IgD-negative memory B cell (primary cell): ENCODE measurements around the gene IRS2. TPM values are rescaled to one million over a fixed set of nuclear protein-coding genes. Genes with fewer than 3 reads are reported as not detected.
"Not testable (repeated sequence)": the region's sequence is repeated elsewhere in the genome, so short reads cannot be mapped to it uniquely, and the experiment has no call there.

Experiments used
- H3K27ac Mint-ChIP-seq, 3 donors: one replicate each; pipeline ENCODE4 v1.8.0; 2020 to 2022; ENCODE audit warnings: mild to moderate bottlenecking in 3 of 3, mixed read lengths in 3 of 3, moderate library complexity in 1 of 3
- H3K27me3 Mint-ChIP-seq: one replicate; pipeline ENCODE4 v1.8.0; 2021; ENCODE audit warnings: mixed read lengths
- H3K36me3 Mint-ChIP-seq: one replicate; pipeline ENCODE4 v1.8.0; 2020; ENCODE audit warnings: mild to moderate bottlenecking, mixed read lengths
- H3K4me1 Mint-ChIP-seq, 3 donors: one replicate each; pipeline ENCODE4 v1.8.0; 2020 to 2022; ENCODE audit warnings: mixed read lengths in 3 of 3, mild to moderate bottlenecking in 1 of 3
- H3K4me3 Mint-ChIP-seq, 4 donors: one replicate each; pipeline ENCODE4 v1.8.0; 2020 to 2022; ENCODE audit warnings: mild to moderate bottlenecking in 4 of 4, mixed read lengths in 4 of 4, moderate library complexity in 3 of 4
- H3K9me3 Mint-ChIP-seq, 3 donors: one replicate each; pipeline ENCODE4 v1.8.0; 2020 to 2021; ENCODE audit warnings: mixed read lengths in 3 of 3, mild to moderate bottlenecking in 1 of 3
- polyA plus RNA-seq: library from polyadenylated mRNA; unstranded; fragments of 300-500 nt; fragmentation: Illumina TruSeq; gene quantifications from one replicate; pipeline ENCODE4 v1.2.3, GENCODE V29; 2021

IRS2 gene, protein sequence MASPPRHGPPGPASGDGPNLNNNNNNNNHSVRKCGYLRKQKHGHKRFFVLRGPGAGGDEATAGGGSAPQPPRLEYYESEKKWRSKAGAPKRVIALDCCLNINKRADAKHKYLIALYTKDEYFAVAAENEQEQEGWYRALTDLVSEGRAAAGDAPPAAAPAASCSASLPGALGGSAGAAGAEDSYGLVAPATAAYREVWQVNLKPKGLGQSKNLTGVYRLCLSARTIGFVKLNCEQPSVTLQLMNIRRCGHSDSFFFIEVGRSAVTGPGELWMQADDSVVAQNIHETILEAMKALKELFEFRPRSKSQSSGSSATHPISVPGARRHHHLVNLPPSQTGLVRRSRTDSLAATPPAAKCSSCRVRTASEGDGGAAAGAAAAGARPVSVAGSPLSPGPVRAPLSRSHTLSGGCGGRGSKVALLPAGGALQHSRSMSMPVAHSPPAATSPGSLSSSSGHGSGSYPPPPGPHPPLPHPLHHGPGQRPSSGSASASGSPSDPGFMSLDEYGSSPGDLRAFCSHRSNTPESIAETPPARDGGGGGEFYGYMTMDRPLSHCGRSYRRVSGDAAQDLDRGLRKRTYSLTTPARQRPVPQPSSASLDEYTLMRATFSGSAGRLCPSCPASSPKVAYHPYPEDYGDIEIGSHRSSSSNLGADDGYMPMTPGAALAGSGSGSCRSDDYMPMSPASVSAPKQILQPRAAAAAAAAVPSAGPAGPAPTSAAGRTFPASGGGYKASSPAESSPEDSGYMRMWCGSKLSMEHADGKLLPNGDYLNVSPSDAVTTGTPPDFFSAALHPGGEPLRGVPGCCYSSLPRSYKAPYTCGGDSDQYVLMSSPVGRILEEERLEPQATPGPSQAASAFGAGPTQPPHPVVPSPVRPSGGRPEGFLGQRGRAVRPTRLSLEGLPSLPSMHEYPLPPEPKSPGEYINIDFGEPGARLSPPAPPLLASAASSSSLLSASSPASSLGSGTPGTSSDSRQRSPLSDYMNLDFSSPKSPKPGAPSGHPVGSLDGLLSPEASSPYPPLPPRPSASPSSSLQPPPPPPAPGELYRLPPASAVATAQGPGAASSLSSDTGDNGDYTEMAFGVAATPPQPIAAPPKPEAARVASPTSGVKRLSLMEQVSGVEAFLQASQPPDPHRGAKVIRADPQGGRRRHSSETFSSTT (N-terminal part only)
- polyA plus RNA-seq: 1.5 TPM

DNA sequence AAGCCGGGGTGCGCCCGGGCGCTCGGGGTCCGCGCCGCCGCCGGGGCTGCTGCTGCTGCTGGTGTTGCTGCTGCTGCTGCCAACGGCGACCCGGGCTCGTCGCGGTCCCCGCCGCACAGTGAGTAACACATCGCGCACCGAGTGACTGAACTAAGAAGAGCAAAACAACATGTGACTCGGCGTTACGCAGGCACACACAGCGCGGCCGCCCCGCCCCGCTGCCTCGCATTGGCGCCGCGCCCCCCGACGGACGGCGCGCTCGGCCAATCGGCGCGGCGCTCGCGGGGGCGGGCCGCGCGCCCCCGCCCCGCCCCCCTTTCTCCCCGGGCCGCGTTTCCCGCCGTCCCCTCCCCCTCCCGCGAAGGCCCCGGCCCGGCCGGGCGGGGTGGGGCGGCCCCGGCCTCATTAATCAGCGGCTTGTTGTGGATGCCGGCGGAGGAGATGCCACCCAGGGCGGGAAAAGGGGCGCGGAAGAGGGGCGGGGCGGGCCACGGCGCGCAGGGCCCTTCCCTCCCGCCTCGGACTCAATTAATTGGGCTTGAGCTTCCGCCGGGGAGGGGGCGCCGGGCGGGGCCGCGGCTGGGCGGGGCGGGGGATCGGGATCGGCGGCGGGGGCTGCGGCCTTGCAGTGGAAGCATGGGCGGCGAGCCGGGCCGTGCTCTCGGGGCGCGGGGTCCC is at the start of gene IRS2:
Gene IRS2, minus strand, starts transcription at position 127 of the 678 bp plus-strand sequence. CDS start 530 bp downstream, outside the sequence.
- Mint-ChIP-seq H3K36me3 (no peaks in the 10 kb centered on the region), H3K4me3 (peak within 1 kb of the TSS; percentile 80 to 93 (median 91)), H3K4me1 (peaks cover 1 to 6% (median 4%) of the 10 kb centered on the region in 3 donors), H3K27ac (peak within 1 kb of the TSS in 1 of 3 donors; percentile 96), H3K27me3 (peaks cover 6% of the 10 kb centered on the region), H3K9me3 (no peaks in the 10 kb centered on the region)

DNA sequence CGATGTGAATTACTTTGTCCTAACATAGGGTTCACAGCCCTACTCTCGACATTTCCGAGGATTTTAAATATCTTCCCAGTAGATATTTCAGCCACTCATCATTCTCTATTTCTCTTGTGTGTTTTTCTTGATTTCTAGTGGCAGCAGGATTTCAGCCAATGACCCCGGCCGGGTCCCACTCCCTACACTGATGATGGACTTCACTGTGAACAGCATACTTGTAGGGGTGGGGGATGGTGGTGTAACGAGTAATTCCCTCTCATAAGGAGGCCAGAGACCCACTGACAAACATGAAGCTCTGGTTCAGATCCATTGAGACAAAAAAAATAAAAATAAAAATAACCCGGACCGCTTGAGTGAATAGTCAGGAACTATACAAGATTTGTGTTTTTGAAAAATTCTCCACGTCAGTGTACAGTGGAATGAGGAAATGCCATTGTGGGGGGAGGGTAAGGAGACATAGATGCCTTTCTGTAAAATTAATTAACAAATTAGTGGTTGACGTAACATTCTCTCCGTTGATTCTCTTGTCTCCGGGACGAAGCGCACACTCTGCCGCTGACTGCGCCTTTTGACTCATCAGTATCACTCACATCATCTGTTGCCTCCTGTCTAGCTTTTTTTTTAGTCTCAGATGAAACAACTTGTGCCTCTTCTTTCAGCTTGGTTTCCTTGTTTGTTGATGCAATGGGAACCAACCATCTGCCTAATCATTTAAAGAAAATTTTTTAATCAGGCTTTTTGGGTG is 48.8 kb upstream of the IRS2 start:
- Mint-ChIP-seq H3K4me1 (no peaks in the 10 kb centered on the region), H3K9me3 (peaks cover 0 to 7% (median 0%) of the 10 kb centered on the region in 3 donors), H3K27me3 (peaks cover 14% of the 10 kb centered on the region), H3K36me3 (no peaks in the 10 kb centered on the region), H3K4me3 (no peak overlapping the region), H3K27ac (no peak overlapping the region)

DNA sequence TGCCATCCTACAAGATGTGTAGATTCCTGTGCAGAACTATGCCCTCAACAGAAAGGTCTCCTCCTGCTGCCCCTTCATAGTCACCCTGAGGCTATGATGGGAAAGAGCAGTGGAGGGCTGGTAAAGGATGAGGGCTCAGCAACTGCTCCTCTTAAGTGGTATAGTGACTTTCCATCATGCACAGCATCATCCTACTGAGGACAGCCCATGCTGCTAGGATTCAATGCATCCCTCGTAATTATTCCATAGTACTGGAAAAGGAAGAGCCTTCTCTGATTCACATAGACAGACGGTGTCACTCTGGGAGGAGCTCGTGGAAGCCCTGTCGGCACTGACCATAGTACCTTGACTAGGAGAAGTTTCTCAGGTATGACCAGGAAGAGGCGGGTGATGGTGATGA is 47.6 kb upstream of the IRS2 start:
- Mint-ChIP-seq H3K36me3 (no peaks in the 10 kb centered on the region), H3K27ac (peak overlapping the region in 1 of 3 donors; percentile 77)

DNA sequence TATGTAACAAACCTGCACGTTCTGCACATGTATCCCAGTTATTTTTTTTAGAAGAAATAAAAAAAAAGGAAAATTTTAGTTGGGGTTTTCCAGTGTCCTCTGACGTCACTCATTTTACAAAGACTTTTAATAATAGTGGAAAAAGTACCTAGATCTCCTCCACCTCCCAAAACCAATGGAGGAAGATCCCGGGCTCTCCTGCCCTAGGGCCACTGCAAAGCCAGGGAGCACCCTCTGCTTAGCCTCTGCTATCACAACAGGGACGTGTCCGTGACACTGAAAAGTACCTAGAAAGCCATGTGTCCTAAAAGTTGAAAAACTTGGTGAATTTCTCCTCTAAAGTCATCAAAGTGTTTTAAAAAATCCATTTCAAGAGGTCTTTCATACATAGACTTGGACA is 46.7 kb upstream of the IRS2 start:
- H3K4me1 Mint-ChIP-seq: no peaks in the 10 kb centered on the region
- no peak overlapping the region for H3K4me3 Mint-ChIP-seq
- H3K27ac Mint-ChIP-seq: no peak overlapping the region
- H3K27me3 Mint-ChIP-seq: peaks cover 10% of the 10 kb centered on the region
- no peaks in the 10 kb centered on the region for H3K36me3 Mint-ChIP-seq
- H3K9me3 Mint-ChIP-seq: peaks cover 0 to 7% (median 0%) of the 10 kb centered on the region in 3 donors

More for the DNA sequence above, 47.6 kb upstream of the IRS2 start:
- H3K4me1 Mint-ChIP-seq: no peaks in the 10 kb centered on the region
- H3K27me3 Mint-ChIP-seq: peaks cover 10% of the 10 kb centered on the region
- peaks cover 0 to 7% (median 0%) of the 10 kb centered on the region in 3 donors for H3K9me3 Mint-ChIP-seq
- no peak overlapping the region for H3K4me3 Mint-ChIP-seq

DNA sequence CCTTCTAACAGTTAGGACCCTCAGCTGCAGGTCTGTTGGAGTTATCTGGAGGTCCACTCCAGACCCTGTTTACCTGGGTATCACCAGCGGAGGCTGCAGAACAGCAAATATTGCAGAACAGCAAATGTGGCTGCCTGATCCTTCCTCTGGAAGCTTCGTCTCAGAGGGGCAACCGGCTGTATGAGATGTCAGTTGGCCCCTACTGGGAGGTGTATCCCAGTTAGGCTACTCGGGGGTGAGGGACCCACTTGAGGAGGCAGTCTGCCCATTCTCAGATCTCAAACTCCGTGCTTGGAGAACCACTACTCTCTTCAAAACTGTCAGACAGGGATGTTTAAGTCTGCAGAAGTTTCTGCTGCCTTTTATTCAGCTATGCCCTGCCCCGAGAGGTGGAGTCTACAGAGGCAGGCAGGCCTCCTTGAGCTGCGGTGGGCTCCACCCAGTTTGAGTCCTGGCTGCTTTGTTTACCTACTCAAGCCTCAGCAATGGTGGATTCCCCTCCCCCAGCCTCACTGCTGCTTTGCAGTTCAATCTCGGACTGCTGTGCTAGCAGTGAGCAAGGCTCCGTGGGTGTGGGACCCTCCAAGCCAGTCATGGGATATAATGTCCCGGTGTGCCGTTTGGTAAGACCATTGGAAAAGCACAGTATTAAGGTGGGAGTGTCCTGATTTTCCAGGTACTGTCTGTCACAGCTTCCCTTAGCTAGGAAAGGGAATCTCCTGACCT is 42.4 kb upstream of the IRS2 start:
- H3K27ac Mint-ChIP-seq, H3K27me3 Mint-ChIP-seq, H3K4me3 Mint-ChIP-seq: not testable (repeated sequence)

DNA sequence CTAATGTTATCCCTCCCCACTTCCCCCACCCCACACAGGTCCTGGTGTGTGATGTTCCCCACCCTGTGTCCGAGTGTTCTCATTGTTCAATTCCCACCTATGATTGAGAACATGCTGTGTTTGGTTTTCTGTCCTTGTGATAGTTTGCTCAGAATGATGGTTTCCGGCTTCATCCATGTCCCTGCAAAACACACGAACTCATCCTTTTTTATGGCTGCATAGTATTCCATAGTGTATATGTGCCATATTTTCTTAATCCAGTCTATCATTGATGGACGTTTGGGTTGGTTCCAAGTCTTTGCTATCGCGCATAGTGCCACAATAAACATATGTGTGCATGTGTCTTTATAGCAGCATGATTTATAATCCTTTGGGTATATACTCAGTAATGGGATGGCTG is 36.8 kb upstream of the IRS2 start:
- H3K4me1 Mint-ChIP-seq, H3K27me3 Mint-ChIP-seq, H3K9me3 Mint-ChIP-seq, H3K27ac Mint-ChIP-seq, H3K36me3 Mint-ChIP-seq, H3K4me3 Mint-ChIP-seq: not testable (repeated sequence)

More for the DNA sequence above, 42.4 kb upstream of the IRS2 start:
- H3K9me3 Mint-ChIP-seq: peaks cover 0 to 14% (median 4%) of the 10 kb centered on the region in 3 donors
- H3K4me1 Mint-ChIP-seq, H3K36me3 Mint-ChIP-seq: not testable (repeated sequence)

DNA sequence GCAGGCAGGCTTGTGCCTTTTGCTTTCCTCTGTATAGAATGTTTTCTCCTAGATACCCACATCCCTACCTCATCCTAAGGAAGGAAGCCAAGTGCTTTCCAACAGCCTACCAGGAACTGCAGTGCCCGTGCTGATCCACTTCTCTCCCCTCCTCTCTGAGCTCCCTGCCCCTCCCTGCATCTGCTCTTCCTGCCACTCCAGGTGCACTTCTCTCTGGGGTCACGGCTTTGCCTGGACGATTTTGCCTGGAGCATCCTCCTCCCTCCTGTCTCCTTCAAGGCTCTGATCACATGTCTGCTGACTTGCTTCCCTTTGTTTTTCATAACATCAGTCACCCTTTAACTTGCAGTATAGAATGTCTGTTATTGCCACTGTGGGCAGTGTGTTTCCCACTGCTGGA is 34.7 kb upstream of the IRS2 start:
- no peaks in the 10 kb centered on the region for H3K4me1 Mint-ChIP-seq
- no peaks in the 10 kb centered on the region for H3K27me3 Mint-ChIP-seq
- H3K4me3 Mint-ChIP-seq: no peak overlapping the region

DNA sequence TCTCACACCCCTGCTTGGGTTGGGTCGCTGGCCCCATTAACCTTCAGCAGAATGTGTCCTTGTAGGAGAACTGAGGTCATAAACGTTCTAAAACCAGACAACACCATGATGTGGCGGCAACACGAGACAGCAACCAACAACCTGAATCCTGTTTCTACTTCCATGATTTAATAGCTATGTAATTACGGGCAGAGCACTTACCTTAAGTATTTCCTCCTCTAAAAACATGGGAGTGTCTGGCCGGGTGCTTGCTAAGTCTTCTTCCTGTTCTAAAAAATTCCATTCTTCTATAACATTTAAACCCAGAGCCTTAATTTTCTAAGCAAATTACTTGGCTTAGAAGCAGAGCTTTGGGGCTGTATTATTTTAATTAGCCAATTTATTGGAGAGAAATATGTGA is 33.5 kb upstream of the IRS2 start:
- H3K36me3 Mint-ChIP-seq: no peaks in the 10 kb centered on the region
- no peak overlapping the region for H3K4me3 Mint-ChIP-seq
- H3K9me3 Mint-ChIP-seq: peaks cover 1 to 4% (median 3%) of the 10 kb centered on the region in 3 donors
- no peak overlapping the region for H3K27ac Mint-ChIP-seq
- no peaks in the 10 kb centered on the region for H3K27me3 Mint-ChIP-seq
- no peaks in the 10 kb centered on the region for H3K4me1 Mint-ChIP-seq

More for the DNA sequence above, 34.7 kb upstream of the IRS2 start:
- no peaks in the 10 kb centered on the region for H3K36me3 Mint-ChIP-seq
- H3K9me3 Mint-ChIP-seq: peaks cover 1 to 7% (median 4%) of the 10 kb centered on the region in 3 donors
- H3K27ac Mint-ChIP-seq: peak overlapping the region in 1 of 3 donors; percentile 3

DNA sequence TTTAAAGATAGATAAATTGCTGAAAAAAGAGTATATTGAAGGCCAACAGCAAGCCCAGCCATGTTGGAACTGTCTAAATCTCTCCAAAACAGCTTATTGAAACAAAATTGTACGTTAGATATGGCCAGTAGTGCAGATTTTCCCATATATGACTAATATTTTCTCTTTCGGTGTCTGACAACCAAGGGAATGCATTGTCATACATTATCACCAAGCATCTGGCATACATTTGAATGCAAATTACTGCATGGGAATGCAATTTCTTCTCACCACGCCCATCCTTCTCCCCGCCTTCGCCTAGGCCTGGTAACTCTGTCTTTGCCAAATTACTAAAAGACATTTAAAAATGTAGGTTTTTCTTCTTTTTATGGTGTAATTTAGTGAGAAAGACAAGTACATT is 32.5 kb upstream of the IRS2 start:
- Mint-ChIP-seq H3K4me3 (no peak overlapping the region), H3K27ac (no peak overlapping the region), H3K27me3 (no peaks in the 10 kb centered on the region), H3K36me3 (no peaks in the 10 kb centered on the region), H3K4me1 (no peaks in the 10 kb centered on the region), H3K9me3 (peaks cover 0 to 1% (median 0%) of the 10 kb centered on the region in 3 donors)

DNA sequence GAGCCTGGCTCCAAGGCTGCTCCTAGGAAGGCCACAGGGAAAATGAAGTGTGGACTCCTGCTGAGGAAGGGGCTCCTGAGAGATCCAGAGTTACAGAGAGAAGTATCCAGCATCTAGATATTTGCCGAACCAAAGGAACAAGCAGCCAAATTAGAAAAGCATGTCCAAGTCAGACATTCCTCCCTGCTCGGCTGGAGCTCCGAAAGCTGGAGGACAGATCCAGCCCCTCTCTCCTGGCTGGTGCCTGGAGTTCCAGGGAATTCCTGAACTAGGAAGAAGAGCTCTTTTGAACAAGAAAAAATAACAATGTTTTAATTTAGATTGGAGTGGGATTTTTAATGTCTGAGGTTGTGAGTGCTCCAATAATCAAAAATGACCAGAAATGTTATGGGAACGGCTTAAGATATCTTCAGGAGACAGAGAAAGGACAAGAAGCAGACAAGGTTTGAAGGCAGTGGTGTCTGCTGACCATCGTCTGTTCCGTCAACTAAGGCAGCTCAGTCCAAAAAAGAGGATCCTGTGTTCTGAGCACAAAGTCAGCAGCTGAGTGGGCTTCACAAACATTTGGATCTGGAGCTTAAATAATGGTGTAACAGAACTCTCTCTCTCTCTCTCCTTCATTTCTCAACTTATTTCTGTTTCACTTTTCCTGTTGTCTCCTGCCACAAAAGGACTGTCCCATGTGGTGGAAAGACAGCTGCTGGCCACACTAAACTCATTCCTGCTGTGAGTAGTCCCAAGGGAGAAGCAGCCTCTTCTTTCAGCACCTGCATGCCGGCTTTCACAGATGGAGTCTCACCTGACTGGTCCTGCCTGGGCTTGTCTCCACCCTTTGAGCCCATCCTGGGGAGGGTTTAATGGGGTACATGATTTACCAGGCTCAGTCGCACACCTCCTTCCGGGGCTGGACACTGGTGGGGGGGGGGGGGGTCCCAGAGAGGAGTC is 31.5 kb upstream of the IRS2 start:
- no peaks in the 10 kb centered on the region for H3K9me3 Mint-ChIP-seq
- no peak overlapping the region for H3K27ac Mint-ChIP-seq
- no peak overlapping the region for H3K4me3 Mint-ChIP-seq
- no peaks in the 10 kb centered on the region for H3K4me1 Mint-ChIP-seq
- no peaks in the 10 kb centered on the region for H3K27me3 Mint-ChIP-seq
- no peaks in the 10 kb centered on the region for H3K36me3 Mint-ChIP-seq

DNA sequence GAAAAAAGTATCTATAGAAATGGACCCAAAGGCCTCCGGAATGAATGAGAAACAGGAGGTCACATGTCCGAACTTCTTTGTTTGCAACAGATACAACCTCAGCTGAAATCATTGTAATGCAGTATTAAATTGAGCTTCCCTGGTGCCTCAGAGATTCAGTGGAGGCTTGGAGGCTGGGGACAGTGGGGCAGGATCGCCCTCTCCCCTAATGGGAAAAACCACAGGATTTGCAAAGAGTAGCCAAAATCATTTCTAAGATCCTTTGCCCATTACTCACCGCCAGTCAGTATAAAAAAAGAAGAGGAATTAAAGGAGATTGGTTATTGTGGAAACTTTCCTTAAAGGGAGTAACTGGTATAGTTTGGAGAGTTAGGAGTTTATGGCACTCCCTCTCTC is 30.4 kb upstream of the IRS2 start:
- Mint-ChIP-seq H3K36me3 (no peaks in the 10 kb centered on the region), H3K4me3 (no peak overlapping the region), H3K27ac (no peak overlapping the region), H3K4me1 (no peaks in the 10 kb centered on the region), H3K27me3 (peaks cover 6% of the 10 kb centered on the region), H3K9me3 (no peaks in the 10 kb centered on the region)

DNA sequence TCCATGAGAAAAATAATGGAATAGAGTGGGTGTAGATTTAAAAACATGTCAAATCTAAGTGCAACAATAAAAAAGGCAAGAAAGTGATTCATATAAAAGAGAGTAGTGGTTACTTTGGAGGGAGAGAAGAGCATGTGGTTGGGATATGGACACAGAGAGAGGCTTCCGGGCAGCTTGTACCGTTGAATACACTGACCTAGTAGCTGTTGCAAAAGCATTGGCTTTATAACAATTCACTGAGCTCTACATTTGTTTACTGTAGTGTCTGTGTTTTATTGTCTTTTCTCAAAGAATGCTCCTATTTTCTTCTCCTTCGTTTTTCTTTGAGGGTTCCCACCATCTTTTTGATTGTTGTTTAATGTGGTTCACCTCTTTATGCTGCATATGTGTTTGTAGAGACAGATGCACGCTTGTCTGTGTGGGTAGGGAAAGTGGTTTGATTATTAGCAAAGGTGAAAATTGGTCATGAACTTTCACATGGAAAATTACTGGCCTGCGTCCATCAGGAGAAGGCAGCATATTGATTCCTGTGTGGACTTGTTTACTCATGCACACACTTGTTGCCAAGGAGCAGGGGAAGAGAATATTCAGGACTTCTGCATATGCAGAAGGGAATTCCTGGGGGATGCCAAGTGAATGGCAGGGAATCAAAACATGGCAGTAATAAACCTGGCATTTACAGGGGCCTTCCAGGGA is 29.9 kb upstream of the IRS2 start:
- Mint-ChIP-seq H3K27ac (no peak overlapping the region), H3K27me3 (peaks cover 11% of the 10 kb centered on the region), H3K9me3 (no peaks in the 10 kb centered on the region), H3K4me1 (no peaks in the 10 kb centered on the region), H3K4me3 (no peak overlapping the region), H3K36me3 (no peaks in the 10 kb centered on the region)
